GM18508 (cell line): ENCODE results near the gene APLP2.

ENCODE experiments used
- ATAC-seq: cut with Tn5 transposase; IDR thresholded peaks from one replicate; pipeline ENCODE4 v1.9.1; 2021; ENCODE audit warnings: moderate number of reproducible peaks; ENCODE audit not compliant: insufficient read depth, unreplicated experiment

Gene APLP2

DNA sequence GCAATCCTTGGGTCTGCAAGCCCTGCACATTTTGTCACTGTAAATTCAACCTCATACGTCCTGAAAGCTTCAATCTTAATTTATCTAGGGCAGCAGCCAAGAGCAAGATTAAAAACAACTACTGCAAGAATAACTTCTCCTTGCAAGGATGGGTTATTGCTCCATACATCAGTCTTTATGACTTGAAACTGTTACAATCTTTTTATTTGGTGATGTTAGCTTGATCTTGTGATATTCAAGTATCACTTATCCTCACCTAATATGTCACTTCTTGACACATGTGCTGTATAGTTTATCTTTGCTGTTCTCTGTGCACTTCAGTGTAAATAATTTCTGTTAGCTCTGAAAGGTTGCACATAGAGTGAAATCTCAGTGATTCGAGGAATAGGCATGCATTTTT, 14.7 kb upstream of the APLP2 start:
- ATAC-seq = no peak

DNA sequence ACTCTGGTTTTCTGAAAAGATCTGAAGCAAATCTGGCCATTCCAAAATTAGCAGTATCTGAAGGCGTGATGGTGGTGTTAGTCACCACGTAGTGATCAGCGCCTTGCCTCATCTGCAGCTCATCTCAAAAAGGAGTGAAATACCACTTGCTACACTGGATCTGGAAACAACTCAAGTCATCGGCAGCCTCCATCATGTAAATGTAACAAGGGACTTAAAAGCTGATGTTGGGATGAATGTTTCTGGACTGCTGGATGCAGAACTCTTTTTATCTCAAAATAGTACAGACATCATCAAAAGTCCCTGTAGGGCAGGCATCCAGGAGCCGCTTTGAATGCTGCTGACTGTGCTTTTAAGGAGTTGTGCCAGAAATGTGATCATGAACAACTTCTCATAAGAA, 14.1 kb upstream of the APLP2 start:
- no peak for ATAC-seq

DNA sequence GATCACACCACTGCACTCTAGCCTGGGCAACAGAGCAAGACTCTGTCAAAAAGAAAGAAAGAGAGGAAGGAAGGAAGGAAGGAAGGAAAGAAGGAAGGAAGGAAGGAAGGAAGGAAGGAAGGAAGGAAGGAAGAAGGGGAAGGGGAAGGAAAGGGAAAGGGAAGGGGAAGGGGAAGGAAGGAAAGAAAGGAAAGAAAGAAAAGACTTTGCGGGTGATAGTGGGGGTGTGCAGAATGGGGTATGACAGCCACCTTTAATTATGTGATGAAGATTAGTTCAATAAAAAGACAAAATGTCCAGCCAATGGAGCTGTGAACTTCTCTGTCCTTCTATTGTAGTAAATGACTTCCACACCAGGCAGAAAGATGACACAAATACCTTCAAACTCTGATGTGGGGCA, 8.7 kb upstream of the APLP2 start:
- no peak for ATAC-seq

DNA sequence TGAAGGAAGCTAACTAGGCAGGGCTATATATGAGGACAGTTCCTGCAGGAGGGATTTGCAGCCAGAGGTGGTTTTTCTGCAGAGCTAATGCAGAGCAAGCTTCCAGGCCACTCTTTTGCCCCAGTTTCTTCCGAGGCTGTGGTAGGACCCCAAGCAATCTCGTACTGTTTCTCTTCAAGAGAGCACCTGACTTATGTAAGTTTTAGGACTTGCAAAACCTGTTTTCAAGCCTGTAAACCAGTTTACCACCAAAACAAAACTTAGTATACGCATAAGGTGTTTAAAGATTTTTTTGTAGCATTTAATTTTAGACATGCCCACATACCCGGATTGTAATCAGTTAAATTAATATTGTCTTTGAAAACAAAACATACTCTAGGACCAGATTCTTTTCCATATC, 7.7 kb upstream of the APLP2 start:
- ATAC-seq = no peak

DNA sequence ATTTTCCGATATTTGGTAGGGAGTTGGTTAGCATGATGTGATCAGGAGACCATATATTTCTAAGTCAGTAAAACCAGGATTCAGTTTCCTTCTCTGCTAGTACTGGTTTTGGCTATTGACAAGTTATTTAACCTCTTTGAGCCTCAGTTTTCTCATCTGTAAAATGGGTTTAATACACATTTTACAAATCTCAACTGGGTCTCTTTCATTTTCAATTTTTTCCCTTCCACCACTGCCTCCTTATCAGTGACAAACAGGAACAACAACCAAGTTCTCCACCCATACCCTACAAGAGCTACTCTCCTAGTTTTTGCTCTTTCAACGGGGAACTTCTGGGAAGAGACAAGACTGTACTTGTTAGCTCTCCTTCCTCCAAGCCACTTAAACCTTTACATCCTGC, 6.2 kb upstream of the APLP2 start:
- ATAC-seq = no peak

DNA sequence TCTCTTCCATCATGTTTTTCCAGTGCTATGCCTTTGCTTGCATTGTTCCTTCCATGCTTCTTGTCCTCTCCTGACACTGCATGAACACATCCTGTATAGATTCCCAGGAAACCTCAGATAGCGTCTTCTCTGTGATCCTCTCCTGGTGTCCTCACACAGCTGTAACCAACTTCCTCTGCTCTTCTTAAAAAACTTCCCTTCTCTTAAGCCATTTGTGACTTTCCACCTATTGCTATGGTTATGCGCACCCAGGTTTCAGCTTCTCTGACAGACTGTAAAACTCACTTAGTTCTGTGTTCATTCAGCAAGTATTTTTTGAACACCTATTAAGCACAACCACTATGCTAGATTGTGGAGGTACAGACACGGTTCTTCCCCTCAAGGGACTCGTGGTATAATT, 5.1 kb upstream of the APLP2 start:
- no peak for ATAC-seq

DNA sequence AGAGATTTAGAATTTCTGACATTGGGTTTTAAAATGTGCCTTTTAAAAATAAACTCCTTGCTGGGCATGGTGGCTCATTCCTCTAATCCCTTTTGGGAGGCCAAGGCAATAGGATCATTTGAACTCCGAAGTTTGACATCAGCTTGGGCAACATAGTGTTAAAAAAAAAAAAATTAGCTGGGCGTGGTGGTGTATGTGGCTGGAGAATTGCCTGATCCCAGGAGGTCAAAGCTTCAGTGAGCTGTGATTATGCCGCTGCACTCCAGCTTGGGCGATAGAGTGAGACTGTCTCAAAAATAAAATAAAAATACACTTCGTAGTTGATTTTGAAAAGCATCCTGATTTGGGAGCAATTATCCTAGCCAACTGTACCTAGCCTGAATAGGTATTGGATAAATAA, 3.4 kb upstream of the APLP2 start:
- ATAC-seq = no peak

DNA sequence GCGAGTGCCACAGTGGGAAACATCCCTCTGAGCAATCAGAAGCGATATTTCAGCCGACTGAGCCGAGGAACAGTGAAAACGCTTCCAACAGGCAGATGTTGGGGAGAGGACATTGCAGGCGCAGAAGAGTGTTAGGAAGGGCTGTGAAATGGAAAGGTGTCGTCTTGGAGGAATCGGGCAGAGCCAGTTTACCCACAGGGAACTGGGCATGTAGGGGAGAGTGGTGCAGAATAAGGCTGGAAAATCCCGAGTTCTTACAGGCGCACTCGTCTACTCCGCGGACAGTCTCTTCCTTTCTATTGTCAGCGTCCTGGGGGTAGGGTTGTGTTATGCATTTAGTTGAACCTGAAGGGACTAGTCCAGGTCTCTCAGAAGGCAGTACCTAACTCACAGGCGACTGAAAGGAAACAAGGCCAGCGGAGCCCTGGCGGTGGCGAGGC, 1.1 kb upstream of the APLP2 start:
- ATAC-seq = no peak

DNA sequence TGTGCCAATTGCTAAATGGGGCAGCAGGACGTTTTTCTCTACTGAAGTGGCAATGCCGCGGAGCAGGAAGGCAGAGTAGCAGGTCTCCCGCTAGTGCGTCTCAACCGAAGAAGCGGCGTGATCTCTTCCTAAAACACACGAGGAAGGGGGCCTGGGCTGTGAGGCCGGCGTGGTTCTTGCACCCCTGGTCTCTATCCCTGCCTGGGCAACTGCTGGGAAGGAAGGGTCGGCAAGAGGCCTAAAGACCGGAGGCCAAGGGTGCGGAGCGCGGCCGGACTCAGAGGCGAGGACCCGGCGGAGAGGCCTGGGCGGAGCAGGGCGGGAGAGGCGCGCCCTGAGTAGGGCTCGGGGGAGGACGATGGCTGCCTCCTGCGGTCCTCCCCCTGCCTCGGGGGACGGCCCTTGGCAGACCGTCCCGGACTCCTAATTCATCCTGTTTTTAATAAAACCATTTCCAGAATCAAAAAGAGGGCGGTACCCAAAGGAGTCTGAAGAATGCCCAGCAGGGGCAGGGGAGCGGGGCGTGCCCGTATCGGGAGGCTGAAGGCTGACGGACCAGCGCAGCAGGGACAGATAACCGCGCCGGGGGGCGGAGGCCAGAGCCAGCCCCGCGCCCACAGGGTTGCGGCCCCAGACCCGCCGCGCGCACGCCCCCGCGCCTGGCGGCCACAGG, 572 bp upstream of the APLP2 start:
- ATAC-seq = peak; percentile 13

DNA sequence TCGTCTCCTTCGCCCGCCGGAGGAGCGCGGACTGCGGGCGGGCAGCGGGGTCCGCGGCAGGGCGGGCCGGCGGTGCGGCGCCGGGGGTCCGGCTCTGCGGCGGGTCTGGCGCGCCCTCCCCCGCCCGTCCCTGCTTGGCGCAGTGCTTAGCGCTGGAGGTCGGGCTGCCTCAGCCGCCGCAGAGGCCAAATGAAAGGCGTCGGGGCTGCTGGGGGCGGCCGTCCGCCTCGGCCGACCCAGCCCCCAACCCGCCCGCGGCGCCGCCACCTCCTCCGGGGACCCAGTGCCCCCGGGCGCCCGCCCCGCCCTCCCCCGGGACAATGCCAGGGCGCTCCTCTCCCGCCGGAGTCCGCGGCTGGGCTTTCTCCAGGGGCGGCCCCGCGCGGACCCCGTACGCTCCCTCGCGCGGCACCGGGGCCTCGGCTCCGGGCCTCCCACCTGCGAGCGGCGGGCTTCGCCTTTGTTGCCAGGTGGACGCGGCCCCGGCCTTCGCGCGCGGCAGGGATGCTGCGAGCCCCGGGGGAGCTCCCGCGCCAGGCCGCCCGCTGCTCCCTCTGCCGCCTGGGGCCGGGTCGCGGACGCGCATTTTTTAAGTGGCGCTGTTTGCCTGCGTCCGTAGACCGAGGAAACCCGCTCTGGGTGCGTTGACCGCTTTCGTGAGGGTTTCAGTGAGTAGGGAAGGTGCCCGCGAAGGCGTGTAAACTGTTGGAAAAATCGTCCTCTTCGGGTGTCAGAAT, 583 bp downstream of the APLP2 start:
- peak; percentile 11 for ATAC-seq

DNA sequence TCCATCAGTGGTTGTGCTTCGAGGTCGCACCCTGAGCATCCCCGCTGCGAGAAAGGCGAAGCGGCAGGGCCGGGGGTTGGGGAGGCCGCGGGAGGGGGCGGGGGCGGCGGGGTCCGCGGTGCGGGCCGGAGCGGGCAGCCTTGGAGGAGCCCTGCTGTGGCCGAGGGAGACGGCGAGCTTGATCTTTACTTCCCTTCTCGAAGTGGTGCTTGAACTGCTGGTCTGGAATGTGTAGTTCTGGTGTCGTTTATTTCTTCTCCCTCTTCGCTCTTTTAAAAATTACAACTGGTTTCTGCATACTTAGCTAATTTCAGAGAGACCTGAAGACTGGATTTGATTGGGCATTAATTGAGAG, 1.1 kb downstream of the APLP2 start:
- no peak for ATAC-seq

DNA sequence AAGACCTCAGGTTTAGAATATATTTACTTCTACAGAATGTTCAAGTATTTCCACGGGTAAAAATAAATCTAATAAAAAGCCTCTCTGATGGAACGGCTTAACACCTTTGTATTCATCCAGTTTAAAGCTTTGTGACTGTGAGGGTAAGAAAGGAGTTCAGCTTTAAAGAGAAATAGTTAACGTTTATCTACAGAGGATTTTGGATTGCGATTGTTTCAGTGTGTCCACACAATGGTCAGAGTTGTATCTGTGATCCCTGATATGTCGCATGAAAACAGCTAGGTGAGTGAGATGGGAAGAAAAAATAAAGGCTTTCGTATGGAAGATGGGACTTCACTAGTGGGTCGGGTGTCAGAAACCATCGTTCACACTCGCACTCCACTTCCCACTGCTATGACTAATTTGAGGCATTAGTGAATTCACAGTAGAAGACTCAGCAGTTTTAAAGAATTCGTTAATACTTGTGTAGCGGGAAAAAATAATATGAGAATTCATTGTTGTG, 1.6 kb downstream of the APLP2 start:
- ATAC-seq = no peak

DNA sequence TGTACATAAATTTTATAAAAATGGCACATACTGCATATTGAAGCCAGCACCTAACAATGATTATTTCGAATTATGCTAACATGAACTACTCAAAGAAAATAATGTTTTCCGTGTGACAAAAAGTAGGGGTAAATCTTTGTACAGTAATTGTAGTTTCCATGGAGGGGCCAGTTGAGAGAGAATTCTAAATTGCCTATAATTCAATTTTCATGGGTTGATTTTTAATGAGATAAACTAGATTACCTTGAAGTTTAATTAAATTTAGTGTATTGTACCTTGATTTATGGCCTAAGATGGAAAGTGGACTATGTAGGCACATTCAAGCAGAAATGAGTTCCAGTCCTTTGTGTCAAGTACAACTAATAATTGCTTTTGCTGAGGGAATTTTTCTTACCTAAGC, 5.0 kb downstream of the APLP2 start:
- ATAC-seq = no peak

DNA sequence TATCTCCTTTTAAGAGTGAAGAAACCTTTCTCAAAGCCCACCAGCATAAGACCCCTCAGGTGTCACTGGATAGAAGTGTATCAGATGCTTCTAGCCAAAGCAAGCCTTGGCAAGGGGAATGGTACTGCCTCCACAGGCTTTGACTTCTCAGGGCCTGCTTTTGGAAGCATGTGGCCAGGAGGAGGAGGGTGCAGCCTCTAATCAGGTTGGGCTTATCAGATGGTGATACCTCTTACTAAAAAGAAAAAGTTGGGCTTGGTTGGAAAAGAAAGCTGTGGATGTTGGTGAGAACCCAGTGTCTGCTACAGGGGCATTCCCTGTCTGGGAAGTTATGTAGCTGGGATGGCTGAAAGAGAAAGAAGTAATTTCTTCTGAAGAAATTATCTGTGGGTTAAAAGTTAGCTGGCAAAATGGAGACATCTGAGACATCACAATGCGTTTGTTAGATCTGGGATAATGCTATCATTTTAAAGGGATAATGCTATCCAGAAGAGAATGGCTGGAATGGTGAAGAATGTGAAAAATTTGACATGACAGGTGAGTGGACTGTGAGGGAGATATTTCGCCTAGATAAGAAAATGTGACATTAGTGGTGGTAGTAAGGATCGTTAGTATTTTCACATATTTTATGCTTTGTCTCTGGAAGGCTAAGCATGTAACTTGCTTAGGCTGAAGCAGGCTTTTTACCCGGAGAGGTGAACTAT, 7.2 kb downstream of the APLP2 start:
- no peak for ATAC-seq

DNA sequence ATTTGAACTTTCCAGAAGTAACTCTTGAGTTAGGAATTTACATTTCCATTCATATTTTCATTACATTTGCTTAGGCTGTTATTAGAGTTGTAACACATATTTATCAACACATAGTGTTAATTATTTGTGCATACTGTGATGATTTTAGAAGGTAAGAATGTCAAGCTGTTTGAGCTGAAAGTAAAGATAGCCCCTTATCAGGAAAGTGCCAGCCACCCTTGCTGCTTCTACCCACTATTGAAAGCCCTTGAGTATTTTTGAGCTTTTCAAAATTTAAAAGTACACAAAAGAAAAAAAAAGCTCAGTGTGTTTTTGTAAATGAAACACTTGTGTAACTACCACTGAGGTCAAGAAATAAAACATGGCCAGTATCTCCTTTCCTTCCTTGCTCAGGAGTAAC, 8.0 kb downstream of the APLP2 start:
- ATAC-seq = no peak

DNA sequence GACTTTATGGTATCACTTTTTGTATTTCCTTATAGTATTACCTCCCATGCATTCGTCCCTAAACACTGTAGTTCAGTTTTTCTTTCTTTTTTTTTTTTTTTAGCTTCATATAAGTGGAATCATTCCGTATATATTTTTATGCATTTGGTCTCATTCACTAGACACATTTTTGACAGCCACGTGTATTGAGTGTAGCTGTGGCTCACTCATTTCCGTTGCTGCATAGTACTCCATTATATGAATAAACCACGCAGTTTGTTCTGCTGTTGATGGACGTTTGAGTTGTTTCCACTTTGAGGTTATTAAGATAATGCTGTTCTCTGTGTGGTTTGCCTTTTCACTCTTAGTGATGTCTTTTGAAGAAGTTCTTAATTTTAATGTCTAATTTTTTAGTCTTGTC, 8.4 kb downstream of the APLP2 start:
- ATAC-seq = no peak

DNA sequence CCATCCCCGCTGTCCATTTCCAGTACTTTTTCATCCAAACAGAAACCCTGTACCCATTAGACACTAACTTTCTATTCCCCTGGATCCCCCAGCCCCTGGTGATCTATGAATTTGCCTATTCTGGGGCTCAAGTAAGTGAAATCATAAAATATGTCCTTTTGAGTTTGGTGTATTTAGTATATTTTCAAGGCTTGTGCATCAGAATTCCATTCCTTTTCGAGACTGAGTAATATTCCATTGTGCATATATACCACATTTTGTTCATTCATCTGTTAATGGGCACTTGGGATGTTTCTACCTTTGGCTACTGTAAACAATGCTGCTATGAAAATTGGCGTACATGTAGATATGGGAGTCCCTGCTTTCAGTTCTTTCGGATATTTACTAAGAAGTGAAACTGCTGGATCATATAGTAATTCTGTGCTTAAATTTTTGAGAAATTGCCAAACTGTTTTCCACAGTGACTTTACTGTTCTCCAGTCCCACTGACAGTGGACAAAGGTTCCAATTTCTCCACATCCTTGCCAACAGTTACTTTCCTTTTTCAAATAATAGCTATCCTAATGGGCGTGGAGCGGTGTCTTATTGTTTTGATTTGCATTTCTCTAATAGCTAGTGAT, 16.1 kb downstream of the APLP2 start:
- no peak for ATAC-seq

DNA sequence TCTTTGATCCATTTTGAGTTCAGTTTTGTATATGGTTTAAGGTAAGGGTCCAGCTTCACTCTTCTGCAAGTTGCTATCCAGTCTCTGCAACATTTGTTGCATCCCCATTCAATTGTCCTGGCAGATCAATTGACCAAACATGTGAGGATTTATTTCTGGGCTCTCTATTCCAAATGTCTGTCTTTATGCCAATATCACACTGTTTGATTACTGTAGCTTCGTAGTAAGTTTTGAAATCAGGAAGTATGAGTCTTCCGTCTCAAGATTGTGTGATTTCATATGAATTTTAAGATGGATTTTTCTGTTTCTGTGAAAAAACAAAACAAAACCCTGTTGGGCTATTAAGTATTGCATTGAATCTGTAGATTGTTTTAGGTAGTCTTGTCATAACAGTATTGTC, 17.0 kb downstream of the APLP2 start:
- no peak for ATAC-seq

DNA sequence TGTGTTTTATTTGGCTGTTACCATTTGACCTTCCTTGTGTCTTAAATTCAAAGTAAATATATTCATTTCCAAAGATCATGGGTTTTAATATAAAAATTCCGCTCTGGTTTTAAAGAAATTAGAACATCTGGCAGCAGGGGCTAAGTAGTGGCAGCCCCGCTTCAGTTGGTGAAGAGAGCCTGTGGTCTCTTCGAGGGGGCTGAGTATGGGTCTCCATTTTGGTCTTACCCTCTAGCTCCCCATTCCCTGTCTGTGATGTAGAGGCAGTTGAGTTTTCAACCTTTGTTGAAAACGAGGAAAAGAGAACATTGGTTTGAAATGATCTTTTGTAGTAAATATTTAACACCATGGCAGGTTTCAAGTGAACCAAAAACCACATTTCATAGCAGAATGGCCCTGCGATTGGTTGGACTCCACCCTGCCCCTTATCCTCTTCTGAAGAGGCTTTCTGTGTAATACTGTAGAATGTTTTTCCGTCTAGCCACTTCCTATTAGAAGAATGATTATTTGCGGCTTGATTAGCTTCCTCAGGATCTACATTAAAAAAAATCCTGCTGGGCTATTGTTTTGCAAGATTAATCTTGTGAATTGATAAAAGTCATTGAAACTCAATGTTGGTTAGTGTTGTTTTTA, 17.7 kb downstream of the APLP2 start:
- ATAC-seq = peak; percentile 58

DNA sequence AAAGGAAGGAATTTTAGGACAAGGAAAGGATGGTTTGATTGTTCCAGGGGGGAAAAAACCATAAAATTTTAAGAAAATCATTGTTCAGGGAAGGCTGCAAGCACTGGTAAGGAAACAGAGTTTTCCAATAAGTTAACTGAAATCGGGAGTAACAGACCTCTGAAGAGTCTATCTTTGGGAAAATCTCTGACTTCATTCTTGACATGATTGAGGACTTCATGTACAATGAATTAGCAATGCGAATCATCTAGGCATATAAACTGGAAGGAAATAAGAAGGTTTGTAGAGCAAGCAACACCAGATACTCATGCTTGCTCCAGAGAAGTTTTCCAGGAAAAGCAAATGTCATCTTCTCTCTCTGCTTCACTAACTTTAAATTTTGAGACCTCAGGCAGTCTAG, 18.5 kb downstream of the APLP2 start:
- ATAC-seq = no peak
